GM18502 (cell line): ENCODE data around the gene MPP3.

Experiments used
- ATAC-seq: cut with Tn5 transposase; IDR thresholded peaks from one replicate; pipeline ENCODE4 v1.9.1; 2021; ENCODE audit warnings: mild to moderate bottlenecking; ENCODE audit not compliant: unreplicated experiment, poor library complexity

MPP3 gene

GRCh38 chr17:43778337-43779144 lies 54.4 kb downstream of the MPP3 start, which contains the start of gene DUSP3:
Gene DUSP3, minus strand, starts transcription at chr17:43778977. Its CDS starts 53 bp downstream, at chr17:43778924.
- ATAC-seq: peak; percentile 88

GRCh38 chr17:43774304-43775250 lies 58.4 kb downstream of the MPP3 start:
- ATAC-seq: no peak

- ATAC-seq: no peak
These were observed 59.9 kb downstream of the MPP3 start for GRCh38 chr17:43772877-43773648.

- no peak for ATAC-seq
These were observed 61.5 kb downstream of the MPP3 start for GRCh38 chr17:43771463-43771862.

- ATAC-seq: no peak
These were observed 62.0 kb downstream of the MPP3 start for GRCh38 chr17:43770957-43771356.

GRCh38 chr17:43769859-43770258 lies 63.1 kb downstream of the MPP3 start:
- no peak for ATAC-seq

- ATAC-seq: no peak
These were observed 63.5 kb downstream of the MPP3 start for GRCh38 chr17:43769426-43769825.

- no peak for ATAC-seq
These were observed 64.0 kb downstream of the MPP3 start for GRCh38 chr17:43768943-43769342.

GRCh38 chr17:43768382-43768781 lies 64.6 kb downstream of the MPP3 start:
- ATAC-seq: no peak

- no peak for ATAC-seq
These were observed 65.3 kb downstream of the MPP3 start for GRCh38 chr17:43767713-43768059.

GRCh38 chr17:43767053-43767712 lies 65.8 kb downstream of the MPP3 start:
- ATAC-seq: no peak

- ATAC-seq: no peak
These were observed 66.4 kb downstream of the MPP3 start for GRCh38 chr17:43766413-43767052.

- no peak for ATAC-seq
These were observed 72.6 kb downstream of the MPP3 start for GRCh38 chr17:43760254-43760852.

GRCh38 chr17:43759836-43760235 lies 73.1 kb downstream of the MPP3 start:
- ATAC-seq: no peak

- no peak for ATAC-seq
These were observed 74.3 kb downstream of the MPP3 start, which contains the start of gene SOST for GRCh38 chr17:43758497-43759174. Gene SOST, minus strand, starts transcription at chr17:43758791. Its CDS starts 50 bp downstream, at chr17:43758741.

GRCh38 chr17:43758086-43758485 lies 74.9 kb downstream of the MPP3 start:
- no peak for ATAC-seq

GRCh38 chr17:43757171-43757660 lies 75.7 kb downstream of the MPP3 start:
- no peak for ATAC-seq

GRCh38 chr17:43756201-43756600 lies 76.7 kb downstream of the MPP3 start:
- no peak for ATAC-seq
